GM04503 (cell line): ENCODE results near the gene ITPKB.
"Not testable (repeated sequence)": the region's sequence is repeated elsewhere in the genome, so short reads cannot be mapped to it uniquely, and the experiment has no call there.

Experiments
- DNase-seq: peaks from one replicate; pipeline ENCODE4 v3.0.0-alpha.2; 2012; ENCODE audit warnings: low read depth

Gene ITPKB

DNA sequence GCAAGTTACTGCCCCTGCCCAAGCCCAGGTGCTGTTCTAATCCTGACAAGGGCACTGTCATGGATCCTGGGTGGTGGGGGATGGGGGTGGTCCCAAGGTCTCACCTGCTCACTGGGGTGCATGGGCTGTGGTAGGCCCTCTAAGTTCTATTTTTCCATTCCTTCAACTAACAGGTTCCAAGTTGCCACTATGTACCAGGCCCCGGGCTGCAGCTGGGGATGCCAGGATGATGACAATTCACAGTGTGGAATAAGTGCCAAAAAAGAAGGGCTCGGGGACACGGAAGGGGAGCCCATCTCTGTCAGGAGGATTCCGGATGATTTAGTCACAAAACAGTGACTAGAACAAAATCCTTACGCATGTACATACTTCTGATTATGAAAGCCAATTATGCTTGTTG is 114.6 kb downstream of the ITPKB start:
- peak; percentile 50 for DNase-seq

- DNase-seq, result no peak
Measured at GRCh38 chr1:226622012-226622411, 117.1 kb downstream of the ITPKB start.

GRCh38 chr1:226619031-226619430 is 120.1 kb downstream of the ITPKB start:
- no peak for DNase-seq

- DNase-seq, result no peak
Measured at GRCh38 chr1:226618380-226618779, 120.7 kb downstream of the ITPKB start.

GRCh38 chr1:226617719-226618118 is 121.4 kb downstream of the ITPKB start:
- DNase-seq, result not testable (repeated sequence)

DNA sequence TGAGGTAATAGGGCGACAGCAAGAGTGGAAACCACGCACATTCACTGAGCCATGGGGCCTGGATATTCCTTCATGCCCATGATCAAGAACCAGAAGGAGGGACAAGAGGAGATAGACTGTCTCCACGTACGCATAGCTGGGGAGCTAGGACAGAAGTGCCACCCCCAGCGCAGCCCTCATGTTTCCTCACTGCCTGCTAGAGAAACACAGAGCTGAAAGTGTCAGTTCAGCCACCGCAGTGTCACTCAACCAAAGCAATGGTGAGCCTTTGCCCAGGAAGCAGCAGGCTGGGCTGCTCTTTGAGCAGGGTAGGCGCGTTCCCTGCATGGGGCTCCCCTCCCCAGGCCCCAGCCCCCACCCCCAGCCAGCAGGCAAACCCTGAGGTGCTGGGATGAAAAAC is 122.0 kb downstream of the ITPKB start:
- no peak for DNase-seq

DNA sequence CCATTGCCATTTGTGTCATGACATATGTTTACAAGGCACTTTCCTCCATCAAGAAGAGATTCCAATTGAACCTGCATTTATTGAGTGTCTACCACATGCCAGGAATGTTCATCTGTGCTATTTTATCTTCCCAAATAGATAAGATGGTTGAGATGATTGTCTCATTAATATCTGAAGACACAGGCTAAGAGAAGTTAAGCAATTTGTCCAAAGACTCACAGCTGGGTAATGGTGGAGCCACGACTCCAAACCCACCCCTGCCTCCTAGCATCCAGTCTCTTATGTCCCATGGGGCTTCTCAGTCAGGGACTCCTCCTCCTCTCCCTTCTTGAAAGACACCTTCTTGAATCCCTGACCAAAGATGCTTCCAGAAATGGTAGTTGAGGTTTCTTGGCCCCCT is 122.4 kb downstream of the ITPKB start:
- no peak for DNase-seq

- no peak for DNase-seq
Measured at GRCh38 chr1:226615876-226616275, 123.2 kb downstream of the ITPKB start.

DNA sequence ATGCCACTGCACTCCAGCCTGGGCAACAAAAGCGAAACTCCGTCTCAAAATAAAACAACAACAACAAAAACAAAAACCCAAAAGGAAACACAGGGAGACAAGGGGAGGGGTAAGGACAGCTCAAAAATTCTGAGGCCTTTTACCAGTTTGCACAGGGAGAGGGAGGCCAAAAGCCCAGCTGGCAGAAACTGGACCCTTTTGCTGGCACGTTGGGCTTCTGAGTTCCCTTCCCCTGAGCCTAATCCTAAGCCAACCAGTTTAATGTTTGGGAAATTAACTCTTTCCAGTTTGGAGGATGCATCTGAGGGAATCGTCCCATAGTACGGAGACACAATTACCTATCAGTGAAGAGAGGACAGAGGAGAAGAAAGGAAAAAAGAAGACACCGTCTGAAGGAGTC is 127.1 kb downstream of the ITPKB start:
- DNase-seq, result not testable (repeated sequence)

- no peak for DNase-seq
Measured at GRCh38 chr1:226611301-226611700, 127.8 kb downstream of the ITPKB start.

- no peak for DNase-seq
Measured at GRCh38 chr1:226610671-226611070, 128.4 kb downstream of the ITPKB start.

GRCh38 chr1:226609836-226610455 is 129.1 kb downstream of the ITPKB start:
- no peak for DNase-seq

- DNase-seq, result no peak
Measured at GRCh38 chr1:226608699-226609505, 130.2 kb downstream of the ITPKB start.

GRCh38 chr1:226607821-226608220 is 131.3 kb downstream of the ITPKB start:
- no peak for DNase-seq

- no peak for DNase-seq
Measured at GRCh38 chr1:226607268-226607660, 131.8 kb downstream of the ITPKB start.

DNA sequence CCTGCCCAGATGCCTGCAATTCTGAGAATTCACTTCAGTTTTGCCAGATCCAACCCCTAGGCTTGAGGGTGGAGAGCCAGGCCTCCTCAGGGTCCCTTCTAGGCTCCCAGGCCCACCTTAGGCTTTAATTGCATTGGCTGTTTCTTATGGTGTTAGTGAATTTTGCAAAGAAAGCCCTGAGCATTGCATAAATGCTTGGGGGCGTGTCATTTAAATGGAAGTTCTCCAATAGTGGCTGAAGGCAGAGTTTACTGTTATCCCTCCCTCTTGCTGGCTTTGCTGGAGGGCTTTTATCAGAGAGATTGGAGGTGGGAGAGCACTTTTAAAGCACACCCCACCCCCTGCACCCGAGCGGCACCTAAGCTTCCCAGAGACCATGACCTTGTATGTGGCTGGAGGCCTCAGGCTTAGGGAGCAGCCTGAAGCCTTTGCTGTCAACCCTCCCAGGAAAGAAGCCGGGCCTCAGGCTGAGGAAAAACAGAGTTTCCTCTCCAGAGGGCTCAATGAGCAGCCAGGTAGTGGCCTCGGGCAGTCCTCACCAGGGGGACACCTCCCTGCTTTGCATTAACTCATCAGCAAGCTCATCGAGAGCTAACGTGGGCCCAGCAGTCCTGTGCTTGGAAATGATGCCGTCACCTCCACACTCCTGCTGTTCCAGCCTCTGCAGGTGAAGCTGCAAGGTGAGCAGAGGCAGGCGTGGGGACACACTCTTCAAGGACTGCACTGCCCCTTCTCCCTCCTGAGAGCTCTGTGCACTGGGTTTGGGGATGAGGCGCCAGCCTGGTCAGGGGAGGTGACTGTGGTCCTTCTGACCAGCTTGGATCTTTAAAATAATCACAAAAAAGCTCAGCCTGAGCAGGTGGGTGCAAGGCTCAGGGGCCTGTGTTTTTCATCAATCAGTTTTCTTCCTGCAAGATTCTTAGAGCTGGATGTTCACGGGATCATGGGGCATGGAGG is 132.5 kb downstream of the ITPKB start:
- no peak for DNase-seq

DNA sequence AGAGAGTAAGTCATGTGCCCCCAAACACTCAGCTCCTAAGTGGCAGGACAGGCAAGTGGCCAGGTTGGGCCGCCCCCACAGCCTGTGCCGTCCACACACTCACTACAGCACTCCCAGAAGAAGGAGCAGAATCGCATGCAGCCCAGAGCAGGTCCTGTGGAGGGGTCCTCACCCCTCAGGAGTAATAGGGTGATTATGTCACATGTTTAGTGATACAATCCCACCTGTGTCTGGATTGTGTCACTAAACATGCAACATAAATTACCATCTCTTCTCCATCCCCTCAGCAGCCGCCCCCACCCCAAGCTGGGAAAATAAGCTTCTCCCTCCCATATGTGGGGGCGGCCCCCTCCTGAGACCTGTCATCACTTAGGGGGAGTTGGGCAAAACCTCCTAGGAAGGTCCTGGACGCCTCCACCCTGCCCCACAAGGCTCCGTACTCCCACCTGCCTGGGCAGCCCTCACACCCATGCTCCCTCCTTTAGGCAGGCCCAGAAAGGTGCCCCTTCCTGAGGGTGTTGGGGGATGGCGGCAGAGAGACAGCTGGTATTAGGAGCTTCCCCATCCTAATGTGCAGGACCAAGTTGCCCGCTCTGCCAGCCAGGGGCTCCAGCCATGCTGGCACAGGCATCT is 133.6 kb downstream of the ITPKB start:
- no peak for DNase-seq

GRCh38 chr1:226604560-226605317 is 134.3 kb downstream of the ITPKB start:
- no peak for DNase-seq

GRCh38 chr1:226603858-226604559 is 135.1 kb downstream of the ITPKB start:
- no peak for DNase-seq

GRCh38 chr1:226603022-226603857 is 135.8 kb downstream of the ITPKB start:
- DNase-seq, result no peak
